H1 (cell line): ENCODE measurements around the gene SPTBN1. TPM values are rescaled to one million over a fixed set of nuclear protein-coding genes. Genes with fewer than 3 reads are reported as not detected.

Experiments
- CBX8 ChIP-seq: fragments of 300-800, 300-1000 bp; sonication (generic); IDR thresholded peaks from 2 replicates; pipeline ENCODE4 v1.7.1; 2016; ENCODE audit warnings: low read depth, low read length, borderline replicate concordance
- CHD1 ChIP-seq: IDR thresholded peaks from 2 replicates; pipeline ENCODE4 v1.6.1; 2012; ENCODE audit warnings: low read depth, low read length, improper control_type of control experiment
- CHD2 ChIP-seq: IDR thresholded peaks from 2 replicates; pipeline ENCODE4 v1.6.1; 2012; ENCODE audit warnings: low read length, improper control_type of control experiment
- JUND ChIP-seq: IDR thresholded peaks from 2 replicates; pipeline ENCODE4 v1.6.1; 2011; ENCODE audit warnings: mild to moderate bottlenecking, improper control_type of control experiment, low read length
- KDM4A ChIP-seq: IDR thresholded peaks from one replicate; pipeline ENCODE4 v1.7.1; 2012; ENCODE audit warnings: low read depth, mild to moderate bottlenecking, moderate library complexity, low read length, inconsistent platforms; ENCODE audit not compliant: severe bottlenecking
- NANOG ChIP-seq: IDR thresholded peaks from 2 replicates; pipeline ENCODE4 v1.6.1; 2011; ENCODE audit warnings: low read length, low read depth, mild to moderate bottlenecking, inconsistent platforms; ENCODE audit not compliant: insufficient read depth, poor library complexity, severe bottlenecking
- PHF8 ChIP-seq: fragments of 200-600 bp; sonication (generic); conservative IDR thresholded peaks from 2 replicates; pipeline ENCODE4 v1.7.1; 2012; ENCODE audit warnings: low read depth, mild to moderate bottlenecking, inconsistent platforms, low read length, moderate library complexity
- RAD21 ChIP-seq, 2 experiments: IDR thresholded peaks in 1 of 2; conservative IDR thresholded peaks in 1 of 2; 2 replicates each; pipeline ENCODE4 v1.6.1; 2011; ENCODE audit warnings: low read depth in 2 of 2, low read length in 2 of 2, improper control_type of control experiment in 1 of 2, inconsistent platforms in 1 of 2, mild to moderate bottlenecking in 1 of 2, moderate library complexity in 1 of 2
- RNF2 ChIP-seq: fragments of 200-900, 300-1000 bp; sonication (generic); IDR thresholded peaks from 2 replicates; pipeline ENCODE4 v1.7.1; 2016; ENCODE audit warnings: borderline replicate concordance, low read depth, mild to moderate bottlenecking, antibody characterized with exemption, low read length; ENCODE audit not compliant: poor library complexity, severe bottlenecking; ENCODE audit errors: missing control alignments
- TAF1 ChIP-seq: IDR thresholded peaks from 2 replicates; pipeline ENCODE4 v1.6.1; 2011; ENCODE audit warnings: mild to moderate bottlenecking, low read depth, low read length
- polyA plus RNA-seq, 7 experiments: library from polyadenylated mRNA; depleted of rRNA in 3 of 7; stranded (reverse) in 5 of 7; unstranded in 2 of 7; fragments of >200 nt in 5 of 7; fragments of 200-250 nt in 2 of 7; gene quantifications; 1 replicate in 5 of 7; 2 replicates in 1 of 7; 4 replicates in 1 of 7; pipeline versions ENCODE4 v1.2.1 to v1.2.3, GENCODE V29; 2011 to 2013; ENCODE audit warnings: missing spikeins in 2 of 7, mixed read lengths in 2 of 7
- total RNA-seq: library from RNA; stranded (reverse); fragmentation: NEBNext Ultra II Directional; extraction: Animal tissue kit (Norgen Biotek cat#: 25700); gene quantifications from 2 replicates; pipeline ENCODE4 v1.2.1, GENCODE V29; 2021
- TF ChIP-seq, protein P1 (sequence below): IDR thresholded peaks from 2 replicates; pipeline ENCODE4 v1.6.1; 2011; ENCODE audit warnings: low read length, improper control_type of control experiment

Gene SPTBN1
- total and polyA plus RNA-seq, 2 of the 8 experiments (the other 6 are each of a cell fraction or from before 2014, with no cell fraction given): 31.8 to 180 TPM

GRCh38 chr2:54455131-54455562, 980 bp upstream of the SPTBN1 start (continued):
- no peak for TF ChIP-seq CHD1
- TF ChIP-seq, protein P1, sequence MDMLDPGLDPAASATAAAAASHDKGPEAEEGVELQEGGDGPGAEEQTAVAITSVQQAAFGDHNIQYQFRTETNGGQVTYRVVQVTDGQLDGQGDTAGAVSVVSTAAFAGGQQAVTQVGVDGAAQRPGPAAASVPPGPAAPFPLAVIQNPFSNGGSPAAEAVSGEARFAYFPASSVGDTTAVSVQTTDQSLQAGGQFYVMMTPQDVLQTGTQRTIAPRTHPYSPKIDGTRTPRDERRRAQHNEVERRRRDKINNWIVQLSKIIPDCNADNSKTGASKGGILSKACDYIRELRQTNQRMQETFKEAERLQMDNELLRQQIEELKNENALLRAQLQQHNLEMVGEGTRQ: peak; percentile 51; the same call in 1 of the 2 replicates
- no peak for TF ChIP-seq RAD21 (IDR thresholded peaks at IDR 0.05 in 1 of 2, conservative IDR thresholded peaks at IDR 0.05 in 1 of 2; ENCODE audit: low read depth in 2 of 2, low read length in 2 of 2)
- TF ChIP-seq NANOG: no peak
- TF ChIP-seq RNF2: no peak
- peak; percentile 53 for TF ChIP-seq KDM4A
- no peak for TF ChIP-seq JUND
- TF ChIP-seq PHF8: 0 out of 2 replicates have a peak, but pooled peaks have one; percentile 9
- no peak for TF ChIP-seq CBX8
- no peak for TF ChIP-seq TAF1
- no peak for TF ChIP-seq CHD2
